PFSK-1 (cell line): ENCODE data around the gene BRCA2.

Experiments used
- POLR2AphosphoS5 ChIP-seq: IDR thresholded peaks from 2 replicates; pipeline ENCODE4 v1.6.1; 2012; ENCODE audit warnings: low read depth, mild to moderate bottlenecking, control low read depth, low read length, moderate library complexity
- TAF1 ChIP-seq: IDR thresholded peaks from 2 replicates; pipeline ENCODE4 v1.6.1; 2012; ENCODE audit warnings: low read length, control low read depth, borderline replicate concordance; ENCODE audit not compliant: insufficient read depth

DNA sequence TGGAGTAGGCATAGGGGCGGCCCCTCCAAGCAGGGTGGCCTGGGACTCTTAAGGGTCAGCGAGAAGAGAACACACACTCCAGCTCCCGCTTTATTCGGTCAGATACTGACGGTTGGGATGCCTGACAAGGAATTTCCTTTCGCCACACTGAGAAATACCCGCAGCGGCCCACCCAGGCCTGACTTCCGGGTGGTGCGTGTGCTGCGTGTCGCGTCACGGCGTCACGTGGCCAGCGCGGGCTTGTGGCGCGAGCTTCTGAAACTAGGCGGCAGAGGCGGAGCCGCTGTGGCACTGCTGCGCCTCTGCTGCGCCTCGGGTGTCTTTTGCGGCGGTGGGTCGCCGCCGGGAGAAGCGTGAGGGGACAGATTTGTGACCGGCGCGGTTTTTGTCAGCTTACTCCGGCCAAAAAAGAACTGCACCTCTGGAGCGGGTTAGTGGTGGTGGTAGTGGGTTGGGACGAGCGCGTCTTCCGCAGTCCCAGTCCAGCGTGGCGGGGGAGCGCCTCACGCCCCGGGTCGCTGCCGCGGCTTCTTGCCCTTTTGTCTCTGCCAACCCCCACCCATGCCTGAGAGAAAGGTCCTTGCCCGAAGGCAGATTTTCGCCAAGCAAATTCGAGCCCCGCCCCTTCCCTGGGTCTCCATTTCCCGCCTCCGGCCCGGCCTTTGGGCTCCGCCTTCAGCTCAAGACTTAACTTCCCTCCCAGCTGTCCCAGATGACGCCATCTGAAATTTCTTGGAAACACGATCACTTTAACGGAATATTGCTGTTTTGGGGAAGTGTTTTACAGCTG lies at the start of gene BRCA2, which contains the start of gene ZAR1L:
- TF ChIP-seq TAF1: peak; percentile 51; the same call in 1 of the 2 replicates
- TF ChIP-seq POLR2AphosphoS5: peak; percentile 81
